IgD-negative memory B cell (primary cell): ENCODE data around the gene ADCY5. TPM values are rescaled to one million over a fixed set of nuclear protein-coding genes. Genes with fewer than 3 reads are reported as not detected.
"Not testable (repeated sequence)": the region's sequence is repeated elsewhere in the genome, so short reads cannot be mapped to it uniquely, and the experiment has no call there.

Experiments used
- H3K27ac Mint-ChIP-seq, 3 donors: one replicate each; pipeline ENCODE4 v1.8.0; 2020 to 2022; ENCODE audit warnings: mild to moderate bottlenecking in 3 of 3, mixed read lengths in 3 of 3, moderate library complexity in 1 of 3
- H3K27me3 Mint-ChIP-seq: one replicate; pipeline ENCODE4 v1.8.0; 2021; ENCODE audit warnings: mixed read lengths
- H3K36me3 Mint-ChIP-seq: one replicate; pipeline ENCODE4 v1.8.0; 2020; ENCODE audit warnings: mild to moderate bottlenecking, mixed read lengths
- H3K4me1 Mint-ChIP-seq, 3 donors: one replicate each; pipeline ENCODE4 v1.8.0; 2020 to 2022; ENCODE audit warnings: mixed read lengths in 3 of 3, mild to moderate bottlenecking in 1 of 3
- H3K4me3 Mint-ChIP-seq, 4 donors: one replicate each; pipeline ENCODE4 v1.8.0; 2020 to 2022; ENCODE audit warnings: mild to moderate bottlenecking in 4 of 4, mixed read lengths in 4 of 4, moderate library complexity in 3 of 4
- H3K9me3 Mint-ChIP-seq, 3 donors: one replicate each; pipeline ENCODE4 v1.8.0; 2020 to 2021; ENCODE audit warnings: mixed read lengths in 3 of 3, mild to moderate bottlenecking in 1 of 3
- polyA plus RNA-seq: library from polyadenylated mRNA; unstranded; fragments of 300-500 nt; fragmentation: Illumina TruSeq; gene quantifications from one replicate; pipeline ENCODE4 v1.2.3, GENCODE V29; 2021

Gene ADCY5
- polyA plus RNA-seq, result not detected

DNA sequence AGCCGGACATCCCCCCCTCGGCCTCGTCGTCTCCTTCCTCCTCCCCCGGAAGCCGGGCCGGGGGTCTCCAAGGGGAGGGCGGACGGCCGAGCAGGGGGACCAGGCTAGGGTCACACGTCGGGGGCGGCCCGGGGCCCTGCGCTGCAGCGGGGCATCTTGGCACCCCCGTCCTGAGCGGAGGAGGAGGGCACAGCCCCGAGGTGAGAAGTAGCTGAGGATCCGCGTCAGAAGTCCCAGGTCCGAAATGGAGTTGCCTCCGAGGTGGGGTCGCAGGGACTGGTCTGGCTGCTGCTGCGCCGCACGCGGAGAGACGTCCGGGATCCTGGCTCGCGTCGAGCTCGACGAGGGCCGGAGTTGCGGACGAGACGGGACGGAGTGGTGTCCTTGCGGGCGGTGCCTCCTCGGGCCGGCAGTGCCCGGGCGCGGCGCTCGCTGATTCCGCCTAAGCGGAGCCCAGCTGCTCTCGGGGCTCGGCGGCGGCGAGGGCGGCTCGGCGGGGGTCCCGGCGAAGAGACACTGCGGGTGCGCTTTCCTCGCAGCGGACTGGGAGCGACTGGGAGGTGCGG, at the start of gene ADCY5:
ADCY5 (minus strand) TSS at position 555 of the 566 bp plus-strand sequence; CDS start at position 10, 545 bp downstream.
- H3K27ac Mint-ChIP-seq, result no peak within 1 kb of the TSS
- H3K4me3 Mint-ChIP-seq, result peak within 1 kb of the TSS in 3 of 4 donors; percentile 55 to 78 (median 73)
- peaks cover 1 to 5% (median 3%) of the 10 kb centered on the region in 3 donors for H3K4me1 Mint-ChIP-seq
- peaks cover 36% of the 10 kb centered on the region for H3K27me3 Mint-ChIP-seq
- no peaks in the 10 kb centered on the region for H3K9me3 Mint-ChIP-seq
- H3K36me3 Mint-ChIP-seq, result no peaks in the 10 kb centered on the region

DNA sequence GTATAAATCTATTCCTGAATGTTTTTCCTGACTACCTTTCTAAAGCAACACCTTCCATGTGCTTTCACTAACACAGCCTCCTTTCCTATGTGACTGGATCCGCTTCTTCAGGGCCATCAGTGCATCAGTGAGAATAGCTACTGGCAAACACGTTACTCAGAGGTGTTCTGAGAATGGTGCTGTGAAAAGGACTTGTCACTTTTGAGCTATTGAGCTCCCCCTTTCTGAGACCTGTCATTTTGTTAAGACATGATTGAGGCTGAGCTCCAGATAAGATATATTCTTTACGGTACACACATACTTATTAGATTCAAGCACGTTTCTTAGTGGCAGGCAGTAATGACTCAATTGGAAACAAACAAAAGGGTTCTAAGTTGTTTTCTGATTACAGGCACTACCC, 45.0 kb upstream of the ADCY5 start:
- H3K27ac Mint-ChIP-seq, result no peak overlapping the region
- H3K27me3 Mint-ChIP-seq, result no peaks in the 10 kb centered on the region
- peaks cover 4% of the 10 kb centered on the region for H3K36me3 Mint-ChIP-seq
- peaks cover 0 to 2% (median 0%) of the 10 kb centered on the region in 3 donors for H3K4me1 Mint-ChIP-seq
- no peaks in the 10 kb centered on the region for H3K9me3 Mint-ChIP-seq
- H3K4me3 Mint-ChIP-seq, result no peak overlapping the region

GRCh38 chr3:123491966-123492587, 43.2 kb upstream of the ADCY5 start:
- H3K36me3 Mint-ChIP-seq, result peaks cover 4% of the 10 kb centered on the region

GRCh38 chr3:123489400-123490004, 40.6 kb upstream of the ADCY5 start:
- H3K4me3 Mint-ChIP-seq, result no peak overlapping the region
- peaks cover 4% of the 10 kb centered on the region for H3K36me3 Mint-ChIP-seq

More at GRCh38 chr3:123491966-123492587, 43.2 kb upstream of the ADCY5 start:
- Mint-ChIP-seq H3K9me3 (no peaks in the 10 kb centered on the region), H3K27me3 (no peaks in the 10 kb centered on the region), H3K4me1 (peaks cover 0 to 2% (median 0%) of the 10 kb centered on the region in 3 donors), H3K4me3 (no peak overlapping the region), H3K27ac (peak overlapping the region in 1 of 3 donors; percentile 43)

DNA sequence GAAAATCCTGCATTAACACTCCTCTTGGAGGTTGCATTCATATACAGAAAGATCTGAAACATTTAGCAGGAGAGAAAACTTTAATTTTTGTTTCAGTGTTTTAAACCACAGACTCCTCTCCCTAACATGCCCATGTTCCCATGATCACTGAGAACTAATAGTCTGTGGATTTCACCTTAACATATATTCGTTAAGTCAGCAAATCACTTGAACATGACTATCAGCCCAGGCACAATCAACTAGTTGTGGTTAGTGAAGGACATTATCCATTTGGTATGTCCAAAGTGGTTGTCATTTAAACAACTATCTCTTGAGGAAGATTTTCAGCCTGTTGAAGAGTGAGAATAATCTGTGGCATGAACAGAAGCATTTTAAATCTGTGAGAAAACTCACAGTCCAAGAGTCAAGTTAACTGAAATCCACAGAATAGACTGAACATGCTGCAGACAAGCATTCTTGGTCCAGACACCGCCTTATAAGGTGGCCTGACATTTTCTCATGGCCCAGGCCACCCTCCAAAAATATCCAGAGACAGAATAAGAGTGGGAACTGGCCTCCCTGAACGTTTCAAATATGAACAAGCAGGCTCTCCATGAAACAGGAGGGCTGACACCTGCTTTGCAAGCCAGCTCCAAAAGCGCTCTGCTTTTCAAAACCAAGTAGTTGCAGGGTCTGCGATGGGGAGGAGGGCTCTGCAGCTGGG, 39.9 kb upstream of the ADCY5 start:
- Mint-ChIP-seq H3K36me3 (peaks cover 4% of the 10 kb centered on the region), H3K27ac (no peak overlapping the region), H3K4me1 (peaks cover 0 to 2% (median 0%) of the 10 kb centered on the region in 3 donors), H3K9me3 (no peaks in the 10 kb centered on the region), H3K4me3 (no peak overlapping the region), H3K27me3 (no peaks in the 10 kb centered on the region)

More at GRCh38 chr3:123489400-123490004, 40.6 kb upstream of the ADCY5 start:
- Mint-ChIP-seq H3K9me3 (no peaks in the 10 kb centered on the region), H3K27me3 (no peaks in the 10 kb centered on the region), H3K4me1 (peaks cover 0 to 2% (median 0%) of the 10 kb centered on the region in 3 donors), H3K27ac (no peak overlapping the region)

DNA sequence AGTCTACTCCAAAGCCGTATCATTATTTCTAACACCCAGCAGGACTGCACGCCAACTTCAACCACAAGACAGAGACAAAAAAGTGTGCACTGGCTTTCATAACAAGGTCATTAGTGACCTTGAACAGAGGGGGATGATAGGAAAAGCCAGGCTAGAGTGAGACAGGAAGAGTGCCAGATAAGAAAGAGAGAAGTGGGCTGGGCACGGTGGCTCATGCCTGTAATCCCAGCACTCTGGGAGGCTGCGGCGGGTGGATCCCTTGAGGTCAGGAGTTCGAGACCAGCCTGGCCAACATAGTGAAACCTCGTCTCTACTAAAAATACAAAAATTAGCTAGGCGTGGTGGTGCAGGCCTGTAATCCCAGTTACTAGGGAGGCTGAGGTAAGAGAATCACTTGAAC, 38.2 kb upstream of the ADCY5 start:
- H3K27ac Mint-ChIP-seq, H3K9me3 Mint-ChIP-seq, H3K27me3 Mint-ChIP-seq, H3K4me3 Mint-ChIP-seq, H3K4me1 Mint-ChIP-seq, H3K36me3 Mint-ChIP-seq: not testable (repeated sequence)

DNA sequence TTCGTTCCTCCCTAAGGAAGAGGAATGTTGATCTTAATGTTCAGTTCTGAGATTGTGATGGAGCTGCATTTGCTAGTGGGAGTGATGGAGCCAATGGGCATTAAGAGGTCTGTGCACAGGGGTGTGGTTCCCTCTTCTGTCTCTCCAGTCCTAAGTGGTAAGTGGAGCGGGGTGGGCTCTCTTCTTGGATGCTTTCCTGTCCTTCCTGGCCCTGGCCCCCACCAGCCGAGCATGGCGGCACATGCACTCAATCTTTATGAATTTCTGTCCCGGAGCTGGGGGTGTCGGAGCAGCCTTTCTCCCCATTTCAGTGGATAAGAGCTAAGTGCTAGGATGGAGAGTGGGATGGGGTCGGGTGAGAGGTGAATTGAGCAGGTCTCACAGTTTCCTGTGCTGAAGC, 37.6 kb upstream of the ADCY5 start:
- Mint-ChIP-seq H3K36me3 (peaks cover 4% of the 10 kb centered on the region), H3K27me3 (peaks cover 2% of the 10 kb centered on the region), H3K4me1 (peaks cover 0 to 2% (median 0%) of the 10 kb centered on the region in 3 donors), H3K27ac (no peak overlapping the region), H3K9me3 (no peaks in the 10 kb centered on the region), H3K4me3 (no peak overlapping the region)

- H3K9me3 Mint-ChIP-seq, result no peaks in the 10 kb centered on the region
- H3K27me3 Mint-ChIP-seq, result peaks cover 2% of the 10 kb centered on the region
- no peak overlapping the region for H3K27ac Mint-ChIP-seq
- H3K4me3 Mint-ChIP-seq, result no peak overlapping the region
- peaks cover 0 to 2% (median 0%) of the 10 kb centered on the region in 3 donors for H3K4me1 Mint-ChIP-seq
- peaks cover 3% of the 10 kb centered on the region for H3K36me3 Mint-ChIP-seq
Observed at GRCh38 chr3:123485551-123485950, 36.7 kb upstream of the ADCY5 start.

GRCh38 chr3:123483146-123483545, 34.3 kb upstream of the ADCY5 start:
- Mint-ChIP-seq H3K27me3 (peaks cover 5% of the 10 kb centered on the region), H3K4me1 (no peaks in the 10 kb centered on the region), H3K9me3 (no peaks in the 10 kb centered on the region), H3K4me3 (no peak overlapping the region), H3K36me3 (peaks cover 3% of the 10 kb centered on the region), H3K27ac (no peak overlapping the region)

GRCh38 chr3:123481722-123482457, 33.0 kb upstream of the ADCY5 start:
- Mint-ChIP-seq H3K4me3 (no peak overlapping the region), H3K9me3 (peaks cover 0 to 2% (median 0%) of the 10 kb centered on the region in 3 donors), H3K27me3 (peaks cover 6% of the 10 kb centered on the region), H3K4me1 (no peaks in the 10 kb centered on the region), H3K36me3 (peaks cover 3% of the 10 kb centered on the region), H3K27ac (no peak overlapping the region)

DNA sequence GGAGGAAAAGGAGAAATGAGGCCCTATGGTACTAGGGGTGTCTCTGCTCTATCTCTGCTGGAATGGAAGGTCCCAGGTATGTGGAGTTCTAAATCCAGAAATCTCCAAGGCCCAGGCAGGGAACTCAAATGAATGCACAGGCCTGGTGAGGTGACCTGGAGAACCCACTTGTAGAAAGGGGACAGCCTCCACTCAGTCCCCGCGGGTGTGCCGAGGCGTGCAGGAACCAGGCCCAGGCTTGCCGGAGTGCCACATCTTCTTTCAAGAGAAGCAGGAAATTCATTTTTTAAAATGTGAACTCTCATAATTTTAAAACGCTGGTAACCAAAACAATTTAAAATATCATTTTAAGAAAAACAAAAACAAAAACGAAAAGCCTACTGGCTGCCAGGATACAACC, 32.2 kb upstream of the ADCY5 start:
- H3K27me3 Mint-ChIP-seq, result peaks cover 10% of the 10 kb centered on the region

DNA sequence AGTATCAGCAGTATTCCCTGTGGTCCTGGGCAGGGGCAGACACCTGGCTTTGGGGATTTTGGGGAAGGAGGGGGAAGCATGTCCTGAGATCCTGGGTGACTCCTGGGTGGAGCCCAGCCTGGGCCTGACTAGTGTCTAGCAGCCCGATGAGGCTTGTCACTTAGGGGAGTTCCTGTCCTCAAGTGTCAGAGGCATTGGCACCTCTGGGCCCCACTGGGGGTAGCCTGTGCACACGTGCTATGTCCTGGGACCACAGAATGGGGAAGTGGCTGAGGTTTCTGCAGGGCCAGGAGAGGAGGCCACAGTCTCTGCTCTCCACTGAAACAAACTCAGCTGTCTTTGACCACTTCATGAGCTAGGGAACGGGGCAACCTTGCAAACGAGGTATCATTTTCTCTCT, 31.5 kb upstream of the ADCY5 start:
- no peaks in the 10 kb centered on the region for H3K4me1 Mint-ChIP-seq
- no peak overlapping the region for H3K27ac Mint-ChIP-seq
- H3K9me3 Mint-ChIP-seq, result peaks cover 0 to 2% (median 0%) of the 10 kb centered on the region in 3 donors
- H3K4me3 Mint-ChIP-seq, result no peak overlapping the region
- H3K36me3 Mint-ChIP-seq, result peaks cover 3% of the 10 kb centered on the region
- peaks cover 11% of the 10 kb centered on the region for H3K27me3 Mint-ChIP-seq

More for the DNA sequence above, 32.2 kb upstream of the ADCY5 start:
- Mint-ChIP-seq H3K36me3 (peaks cover 3% of the 10 kb centered on the region), H3K4me3 (no peak overlapping the region), H3K9me3 (peaks cover 0 to 2% (median 0%) of the 10 kb centered on the region in 3 donors), H3K27ac (peak overlapping the region in 1 of 3 donors; percentile 45), H3K4me1 (no peaks in the 10 kb centered on the region)

- no peak overlapping the region for H3K27ac Mint-ChIP-seq
- H3K9me3 Mint-ChIP-seq, result peaks cover 0 to 2% (median 0%) of the 10 kb centered on the region in 3 donors
- H3K4me3 Mint-ChIP-seq, result no peak overlapping the region
- peaks cover 15% of the 10 kb centered on the region for H3K27me3 Mint-ChIP-seq
- no peaks in the 10 kb centered on the region for H3K4me1 Mint-ChIP-seq
- H3K36me3 Mint-ChIP-seq, result no peaks in the 10 kb centered on the region
Observed at GRCh38 chr3:123479891-123480290, 31.0 kb upstream of the ADCY5 start.

- Mint-ChIP-seq H3K4me1 (no peaks in the 10 kb centered on the region), H3K36me3 (peaks cover 2% of the 10 kb centered on the region), H3K27ac (no peak overlapping the region), H3K9me3 (peaks cover 0 to 2% (median 0%) of the 10 kb centered on the region in 3 donors), H3K4me3 (no peak overlapping the region), H3K27me3 (peaks cover 16% of the 10 kb centered on the region)
Observed at GRCh38 chr3:123478314-123478713, 29.4 kb upstream of the ADCY5 start.
